MM.1S (cell line): ENCODE measurements around the gene NLGN1.

Experiments used
- CTCF ChIP-seq: fragments of 300-600 bp; sonication (generic); IDR thresholded peaks from 2 replicates; pipeline ENCODE4 v1.5.1; 2016; ENCODE audit warnings: antibody characterized with exemption, low read length, mixed read lengths
- EZH2 ChIP-seq: fragments of 300-600 bp; sonication (generic); optimal IDR thresholded peaks from 2 replicates; pipeline ENCODE3; 2017; ENCODE audit warnings: low read depth, mild to moderate bottlenecking, antibody characterized with exemption, low read length, mixed read lengths
- EZH2phosphoT487 ChIP-seq: fragments of 300-600 bp; sonication (generic); IDR thresholded peaks from 2 replicates; pipeline ENCODE4 v1.6.1; 2018; ENCODE audit warnings: antibody characterized with exemption, low read length

- no peak for TF ChIP-seq CTCF
- TF ChIP-seq EZH2, result no peak
- TF ChIP-seq EZH2phosphoT487, result no peak
Measured at GRCh38 chr3:173644086-173645082, 246.8 kb downstream of the NLGN1 start.
